HG02763 (cell line): ENCODE data around the gene NIN.
"Not testable (repeated sequence)": the region's sequence is repeated elsewhere in the genome, so short reads cannot be mapped to it uniquely, and the experiment has no call there.

Source experiments
- ATAC-seq: cut with Tn5 transposase; IDR thresholded peaks from one replicate; pipeline ENCODE4 v1.9.1; 2021; ENCODE audit warnings: mild to moderate bottlenecking, moderate library complexity; ENCODE audit not compliant: unreplicated experiment

Gene NIN

DNA sequence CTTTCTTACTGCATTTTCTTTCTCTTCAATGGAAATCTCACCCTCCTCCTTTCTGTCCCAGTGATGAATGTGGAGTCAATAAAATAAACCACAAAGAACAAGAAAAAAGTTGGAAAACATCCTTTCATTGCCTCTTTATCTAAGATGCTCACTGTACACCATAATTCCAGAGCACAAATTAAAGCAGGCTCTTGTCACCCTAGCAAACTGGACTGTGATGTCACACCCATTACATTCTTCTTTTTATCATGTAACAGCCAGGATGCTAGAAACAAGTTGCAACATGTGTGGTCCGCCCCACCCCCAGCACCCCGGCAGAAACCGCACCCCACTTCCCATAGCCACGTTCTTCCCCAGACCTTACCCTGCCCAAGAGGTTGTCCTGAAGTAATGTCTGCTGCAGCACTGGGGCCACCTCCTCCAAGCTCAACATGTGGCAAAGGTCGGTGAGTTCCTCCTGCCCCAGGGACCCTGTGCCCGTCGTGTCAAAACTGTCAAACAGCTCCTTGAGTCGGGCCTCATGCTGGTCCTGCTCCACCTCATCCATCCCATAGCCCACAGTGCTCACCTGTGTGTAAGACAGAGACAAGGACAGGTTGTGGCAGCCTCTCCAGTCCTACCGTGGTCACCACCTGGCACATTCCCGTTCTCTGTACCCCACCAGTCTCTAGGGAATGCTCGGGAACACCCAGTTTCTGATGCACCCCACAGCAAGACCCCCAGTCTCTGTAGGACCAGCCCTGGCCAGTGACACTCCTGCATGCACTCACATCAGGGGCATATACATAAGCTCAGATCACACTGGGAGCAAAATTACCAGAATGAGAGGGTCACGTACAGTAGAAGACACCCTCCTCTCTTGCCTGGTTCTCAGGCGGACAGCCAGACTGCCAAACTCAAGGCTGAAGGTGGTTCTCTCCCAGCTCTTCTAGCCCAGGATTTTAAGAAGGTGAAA, 9.2 kb downstream of the NIN start:
- ATAC-seq = no peak

DNA sequence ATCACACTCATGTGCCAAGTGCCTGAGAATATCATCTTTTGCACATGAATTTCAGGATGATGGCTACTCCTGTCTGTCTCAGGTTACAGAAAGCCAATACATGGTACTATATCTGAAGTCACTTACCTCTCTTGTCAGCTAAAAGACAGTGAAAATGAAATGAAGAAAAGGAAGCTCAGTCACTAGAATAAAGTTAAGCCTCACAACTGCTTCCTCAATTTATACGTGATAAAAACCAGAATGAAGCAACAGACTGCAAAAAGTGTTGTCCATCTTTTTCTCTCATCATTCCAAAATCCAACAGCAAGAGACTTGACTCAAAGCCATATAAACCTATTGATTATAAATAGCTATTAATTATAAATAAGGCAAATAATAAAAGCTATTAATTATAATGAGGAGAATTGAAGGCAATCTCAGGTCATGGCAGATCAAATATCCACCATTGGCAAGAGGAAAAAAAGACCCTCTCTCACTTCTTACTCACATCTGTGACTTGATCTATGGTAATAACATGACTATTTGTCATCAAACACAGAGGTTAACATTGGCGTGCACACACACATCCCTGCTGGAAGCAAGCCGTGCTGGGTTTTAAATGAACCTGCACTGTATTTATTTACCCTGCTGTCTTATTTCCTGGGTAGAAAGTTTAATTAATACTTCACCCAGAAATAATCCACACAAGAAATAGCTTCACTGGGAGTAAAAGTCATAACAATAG, 10.0 kb downstream of the NIN start:
- no peak for ATAC-seq

DNA sequence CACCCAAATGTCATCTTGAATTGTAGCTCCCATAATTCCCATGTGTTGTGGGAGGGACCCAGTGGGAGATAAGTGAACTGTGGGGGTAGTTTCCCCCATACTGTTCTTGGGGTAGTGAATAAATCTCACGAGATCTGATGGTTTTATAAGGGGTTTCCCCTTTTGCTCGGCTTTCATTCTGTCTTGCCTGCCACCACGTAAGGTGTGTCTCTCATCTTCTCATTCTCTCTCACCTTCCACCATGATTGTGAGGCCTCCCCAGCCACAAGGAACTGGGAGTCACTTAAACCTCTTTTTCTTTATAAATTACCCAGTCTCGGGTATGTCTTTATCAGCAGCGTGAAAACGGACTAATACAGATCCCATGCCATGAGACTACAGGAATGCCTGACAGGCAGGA, 11.7 kb downstream of the NIN start:
- ATAC-seq = not testable (repeated sequence)

DNA sequence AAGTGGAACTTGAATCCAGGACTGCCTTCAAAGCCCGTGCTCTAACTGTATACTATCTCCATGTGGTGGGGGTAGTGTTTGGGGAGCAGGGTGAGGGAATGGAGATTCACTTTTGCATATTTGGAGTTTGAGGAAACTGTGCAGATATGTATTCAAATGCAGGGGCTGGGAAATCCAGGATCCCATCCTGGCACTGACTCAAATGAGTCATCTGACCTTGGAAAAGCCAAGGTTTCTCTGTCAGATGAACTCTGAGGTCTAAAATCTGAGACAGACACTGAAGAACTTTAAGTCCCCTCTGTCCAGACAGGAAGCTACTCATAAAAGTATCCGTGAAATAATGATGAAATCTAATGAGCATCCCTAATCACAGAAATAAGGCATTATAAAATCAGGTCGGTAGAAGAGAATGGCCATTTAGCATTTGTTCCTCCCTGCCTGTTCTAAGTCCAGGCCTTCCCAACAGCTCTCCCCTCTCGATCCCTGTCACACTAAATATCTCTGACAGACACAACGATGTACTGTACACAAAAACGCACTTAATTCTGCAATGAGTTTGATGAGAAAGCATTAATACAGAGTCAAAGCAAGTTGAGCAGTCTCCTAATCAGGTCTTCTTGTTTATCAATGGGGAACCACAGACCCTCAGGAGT, 14.4 kb downstream of the NIN start:
- no peak for ATAC-seq

DNA sequence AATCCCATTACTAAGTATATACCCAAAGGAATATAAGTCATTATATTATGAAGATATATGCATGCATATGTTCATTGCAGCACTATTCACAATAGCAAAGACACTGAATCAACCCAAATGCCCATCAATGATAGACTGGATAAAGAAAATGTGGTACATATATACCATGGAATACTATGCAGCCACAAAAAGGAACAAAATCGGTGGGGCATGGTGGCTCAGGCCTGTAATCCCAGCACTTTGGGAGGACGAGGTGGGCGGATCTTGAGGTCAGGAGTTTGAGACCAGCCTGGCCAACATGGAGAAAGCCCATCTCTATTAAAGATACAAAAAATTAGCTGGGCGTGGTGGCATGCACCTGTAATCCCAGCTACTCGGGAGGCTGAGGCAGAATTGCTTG, 15.4 kb downstream of the NIN start:
- not testable (repeated sequence) for ATAC-seq

DNA sequence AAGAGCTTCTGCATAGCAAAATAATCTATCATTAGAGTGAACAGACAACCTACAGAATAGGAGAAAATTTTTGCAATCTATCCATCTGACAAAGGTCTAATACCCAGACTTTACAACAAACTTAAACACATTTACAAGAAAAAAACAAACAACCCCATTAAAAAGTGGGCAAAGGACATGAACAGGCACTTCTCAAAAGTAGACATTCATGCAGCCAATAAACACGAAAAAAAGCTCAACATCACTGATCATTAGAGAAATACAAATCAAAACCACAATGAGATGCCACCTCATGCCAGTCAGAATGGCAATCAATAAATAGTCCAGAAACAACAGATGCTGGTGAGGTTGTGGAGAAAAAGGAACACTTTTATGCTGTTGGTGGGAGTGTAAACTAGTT, 15.9 kb downstream of the NIN start:
- not testable (repeated sequence) for ATAC-seq

DNA sequence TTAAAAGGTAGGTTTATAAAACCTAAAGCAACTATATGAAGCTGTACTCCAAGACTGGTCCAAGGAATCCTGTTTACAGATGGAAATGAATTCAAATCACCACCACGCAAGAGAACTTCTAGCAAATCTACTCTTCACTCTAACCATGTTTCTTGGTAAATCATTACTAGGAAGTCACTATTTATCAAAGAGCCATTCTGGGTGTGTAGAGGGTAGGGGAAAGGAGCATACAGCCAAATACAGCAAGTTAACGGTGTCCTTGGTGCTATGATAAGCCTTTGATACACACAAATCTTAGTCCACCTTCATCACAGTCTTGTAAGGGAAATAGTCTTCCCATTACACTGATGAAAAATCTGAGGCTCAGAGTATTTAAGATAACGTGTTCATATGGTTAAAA, 16.8 kb downstream of the NIN start:
- no peak for ATAC-seq

DNA sequence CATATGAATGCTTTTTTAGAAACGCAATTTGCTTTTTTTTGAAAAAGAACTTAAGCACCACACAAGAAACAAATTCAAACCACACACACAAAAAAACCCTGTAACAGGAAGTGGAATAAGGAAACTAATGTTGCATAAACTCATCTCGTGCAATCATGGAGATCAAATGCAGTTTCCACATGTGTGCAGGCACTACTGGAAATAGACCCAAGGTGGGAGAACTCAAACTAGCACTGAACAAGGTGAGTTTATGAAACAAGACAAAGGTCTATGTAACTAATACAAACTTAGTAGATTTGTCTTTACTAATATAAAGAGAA, 17.5 kb downstream of the NIN start:
- ATAC-seq = peak; percentile 60

DNA sequence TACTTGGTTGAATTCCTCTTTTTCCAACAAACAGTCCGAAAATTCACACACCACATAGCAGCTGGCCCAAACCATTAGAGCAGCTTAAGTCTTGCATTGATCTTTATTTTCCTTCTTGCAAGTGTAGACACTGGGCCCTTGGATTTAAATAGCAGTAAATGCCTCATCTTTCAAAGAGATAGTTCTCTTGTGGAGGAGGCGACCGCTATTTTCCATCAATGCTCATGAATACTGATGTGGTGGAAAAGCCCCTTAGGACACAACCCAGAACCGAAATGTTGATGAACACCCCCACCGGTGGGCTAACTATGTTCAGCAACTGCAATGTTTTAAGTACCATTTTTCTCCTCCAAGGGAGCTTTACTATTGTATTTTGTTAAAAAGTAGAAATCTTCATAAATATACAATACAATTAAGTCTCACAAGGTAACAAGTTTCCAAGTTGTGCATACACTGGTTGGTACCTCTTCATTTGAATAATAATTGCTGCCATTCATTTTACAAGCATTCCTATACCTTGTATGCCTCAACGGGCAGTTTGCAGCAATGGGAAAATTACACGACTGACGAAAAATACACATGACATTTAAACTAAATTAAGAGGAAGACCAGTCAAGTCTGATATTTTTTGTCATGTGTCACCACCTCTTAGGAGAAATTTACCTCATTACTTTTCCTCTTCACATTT, 18.0 kb downstream of the NIN start:
- no peak for ATAC-seq

DNA sequence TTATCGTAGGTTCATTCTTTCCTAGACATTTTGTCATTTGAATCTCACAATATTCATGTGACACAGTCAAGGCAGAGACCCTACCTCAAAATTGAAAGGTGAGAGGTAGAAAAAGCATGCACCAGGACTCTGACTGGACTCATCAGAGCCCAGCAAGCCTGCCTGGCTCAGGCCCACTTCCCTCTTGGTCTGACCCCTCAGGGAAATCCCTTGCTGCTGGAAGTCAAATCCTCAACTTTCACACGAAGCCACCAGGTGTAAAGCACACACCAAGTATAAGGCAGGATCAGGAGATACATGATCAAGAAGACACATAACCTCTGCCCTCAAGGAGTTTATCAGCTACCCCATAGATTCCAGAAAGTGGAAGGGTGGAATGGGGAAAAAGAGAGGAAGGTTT, 18.8 kb downstream of the NIN start:
- ATAC-seq = no peak

DNA sequence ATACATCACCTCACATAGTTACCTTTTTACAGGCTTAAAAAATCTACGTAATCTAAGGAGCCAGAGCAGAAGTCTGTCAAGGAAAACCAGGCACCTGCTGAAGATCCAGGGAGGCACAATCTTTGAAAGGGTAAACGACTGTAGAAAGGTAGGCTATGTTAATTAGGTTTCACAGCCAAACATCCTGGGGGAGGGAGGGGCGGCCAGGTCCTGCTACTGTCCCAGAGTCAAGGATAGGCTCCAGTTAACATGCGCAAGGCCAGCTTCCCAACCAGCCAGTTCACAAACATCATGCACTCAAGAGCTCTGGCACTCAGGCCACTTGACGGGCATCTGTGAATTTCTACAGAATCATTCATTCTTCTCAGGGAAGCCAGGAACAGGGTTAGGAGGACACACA, 22.9 kb downstream of the NIN start:
- ATAC-seq = no peak

DNA sequence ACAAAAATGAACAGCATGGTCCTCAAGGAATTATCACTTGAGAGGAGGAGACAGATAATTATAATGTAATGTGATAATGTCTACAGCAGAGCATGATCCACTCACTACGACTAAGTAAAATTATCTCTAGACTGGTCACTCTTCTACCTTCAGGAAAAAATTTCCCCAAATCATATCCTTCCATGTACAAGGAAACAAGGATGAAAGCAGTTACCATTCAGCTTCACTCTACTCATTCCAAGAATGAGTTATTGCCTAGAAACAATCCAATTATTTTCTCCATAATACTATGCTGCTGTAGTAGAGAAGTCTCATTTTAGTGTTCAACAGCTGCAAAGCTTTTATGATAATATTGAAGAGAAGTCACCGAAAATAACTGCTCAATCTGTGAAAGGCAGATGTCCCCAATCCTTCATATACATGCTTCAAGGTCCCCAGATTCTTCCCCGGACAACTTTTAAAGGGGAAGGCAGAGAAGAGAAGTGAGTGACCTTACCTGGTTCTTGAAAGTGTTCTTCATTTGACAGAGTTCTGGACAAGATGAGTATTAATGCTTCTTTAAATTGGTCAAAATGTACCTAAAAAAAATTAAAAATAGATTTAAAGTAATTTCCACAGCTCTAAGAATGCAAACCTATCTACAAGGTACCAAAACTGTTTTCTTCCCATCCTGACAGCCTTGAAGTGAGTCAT, 24.6 kb downstream of the NIN start:
- ATAC-seq = no peak

DNA sequence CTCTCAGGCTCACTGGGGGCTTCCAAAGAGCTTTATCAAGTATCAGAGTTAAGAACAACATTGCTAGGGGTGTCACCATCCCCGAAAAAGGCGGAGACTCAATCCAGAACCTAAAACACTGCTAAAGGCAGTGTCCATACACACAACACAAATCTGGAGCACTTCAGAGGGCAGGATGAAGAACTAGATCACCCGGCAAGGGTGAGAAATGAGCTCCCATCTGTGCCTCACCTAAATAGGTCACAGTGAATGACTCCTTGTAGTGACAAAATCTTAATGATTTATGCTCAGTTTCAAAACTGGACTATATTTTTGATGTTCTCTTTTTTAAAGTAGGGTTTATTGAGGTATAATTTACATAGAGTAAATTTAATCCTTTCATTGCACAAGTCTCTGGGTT, 25.6 kb downstream of the NIN start:
- no peak for ATAC-seq

DNA sequence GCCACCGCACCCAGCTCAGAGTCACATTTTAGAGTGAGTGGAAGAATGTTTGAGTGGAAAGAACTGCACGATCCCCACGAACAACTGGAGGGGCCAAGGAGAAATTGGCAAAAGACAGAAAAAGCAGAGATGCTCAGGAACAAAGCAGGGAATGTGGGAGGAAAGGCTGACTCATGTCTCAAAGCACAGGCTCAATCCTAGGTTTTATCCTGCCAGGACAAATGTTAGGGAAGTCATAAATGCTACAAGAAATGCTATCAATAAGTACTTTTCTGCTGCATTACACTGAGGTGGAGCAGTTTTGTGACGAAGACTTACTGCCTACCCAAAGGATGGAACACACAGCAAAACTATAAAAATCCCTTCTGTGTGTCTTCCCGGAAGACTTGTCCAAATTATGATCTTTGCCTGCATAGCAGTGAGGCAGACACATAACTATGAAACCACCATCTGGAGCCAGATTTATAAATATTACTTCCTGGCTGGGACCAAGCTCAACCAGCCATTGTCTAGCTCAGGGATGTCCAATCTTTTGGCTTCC, 26.7 kb downstream of the NIN start:
- no peak for ATAC-seq

DNA sequence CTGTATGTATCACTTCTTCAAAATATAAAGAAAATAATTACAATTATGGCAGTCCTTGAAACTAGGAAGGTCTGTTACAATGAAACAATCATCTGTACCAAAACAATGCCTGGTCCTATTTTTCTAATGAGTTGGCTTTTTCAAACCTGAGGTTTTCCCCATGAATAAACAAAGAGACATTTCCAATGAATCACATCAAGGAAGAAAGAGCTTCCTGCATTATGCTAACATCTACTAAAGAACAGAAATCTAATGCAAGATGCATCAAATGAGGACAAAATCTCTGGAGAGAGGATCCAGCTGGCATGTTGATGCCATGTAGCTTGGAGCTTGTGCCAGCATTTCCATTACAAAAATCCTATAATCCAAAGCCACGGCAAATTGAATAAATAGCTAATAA, 29.3 kb downstream of the NIN start:
- ATAC-seq = no peak

DNA sequence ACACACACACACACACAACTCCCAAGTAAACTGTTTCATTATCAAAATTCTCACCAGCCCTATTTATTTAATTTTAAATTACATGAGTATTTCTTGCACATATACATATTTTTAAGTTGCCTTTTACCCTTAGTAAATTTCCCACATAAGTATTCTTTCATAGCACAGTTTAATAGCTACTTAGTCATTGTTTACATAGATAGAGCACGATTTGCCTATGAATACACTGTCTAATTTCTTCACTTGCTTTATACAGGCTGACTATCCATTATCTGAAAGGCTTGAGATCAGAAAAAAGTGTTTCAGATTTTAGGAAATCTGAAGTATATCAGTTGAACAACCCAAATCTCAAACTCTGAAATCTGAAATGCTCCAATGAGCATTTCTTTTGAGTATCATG, 30.9 kb downstream of the NIN start:
- ATAC-seq = no peak

DNA sequence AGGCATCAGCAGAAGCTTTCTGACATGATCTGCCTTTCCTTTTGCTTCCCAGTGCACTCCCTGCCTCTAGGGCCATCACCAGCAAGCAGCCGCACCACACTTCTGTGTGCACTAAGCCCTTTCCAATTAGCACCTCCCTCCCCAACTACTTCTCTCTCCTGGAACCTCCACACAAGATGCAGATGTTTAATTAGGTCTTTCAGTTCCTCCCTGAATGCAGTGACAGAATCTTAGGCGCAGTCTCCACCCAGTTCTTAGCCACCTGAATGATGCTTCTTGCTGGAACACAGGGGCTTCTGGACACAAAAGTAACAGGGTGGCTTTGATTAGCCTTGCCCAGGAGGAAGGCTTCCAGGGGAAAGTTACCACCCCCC, 32.9 kb downstream of the NIN start:
- peak; percentile 77 for ATAC-seq

DNA sequence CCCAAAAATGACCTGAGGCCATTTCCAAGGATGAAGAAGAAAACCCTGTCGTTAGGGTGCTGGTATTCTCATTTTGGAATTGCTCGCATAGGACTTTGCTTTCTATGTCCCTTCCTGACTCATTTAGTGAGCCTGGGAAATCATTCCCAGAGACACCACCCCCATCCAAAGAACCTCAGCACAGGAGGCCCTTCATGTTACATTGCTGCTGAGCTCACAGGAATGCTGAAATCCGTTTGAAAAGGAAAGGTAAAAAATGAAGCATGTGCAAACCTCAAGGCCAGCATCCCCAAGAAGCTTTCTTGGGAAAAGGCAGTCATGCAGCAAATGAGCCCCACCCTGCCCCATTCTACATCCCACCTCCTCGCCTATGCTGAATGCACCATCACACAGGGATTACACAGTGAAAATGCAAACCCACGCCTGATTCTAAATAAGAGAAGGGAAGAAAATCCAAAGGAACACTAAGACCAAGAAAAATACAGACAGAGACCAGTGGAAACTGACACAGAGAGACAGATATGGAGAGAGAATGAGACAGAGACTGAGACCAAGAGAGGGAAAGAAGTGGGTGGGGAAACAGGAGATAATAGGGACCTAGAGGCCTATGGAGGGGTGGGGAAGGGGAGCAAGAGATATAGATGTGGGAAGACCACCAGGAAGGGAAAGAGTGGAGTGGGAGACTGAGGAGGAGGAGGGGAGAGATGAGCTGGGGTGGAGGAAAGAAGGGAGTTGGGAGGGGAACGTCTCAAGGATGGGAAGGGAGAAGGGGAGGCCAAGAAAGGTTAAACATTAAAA, 33.5 kb downstream of the NIN start:
- no peak for ATAC-seq

DNA sequence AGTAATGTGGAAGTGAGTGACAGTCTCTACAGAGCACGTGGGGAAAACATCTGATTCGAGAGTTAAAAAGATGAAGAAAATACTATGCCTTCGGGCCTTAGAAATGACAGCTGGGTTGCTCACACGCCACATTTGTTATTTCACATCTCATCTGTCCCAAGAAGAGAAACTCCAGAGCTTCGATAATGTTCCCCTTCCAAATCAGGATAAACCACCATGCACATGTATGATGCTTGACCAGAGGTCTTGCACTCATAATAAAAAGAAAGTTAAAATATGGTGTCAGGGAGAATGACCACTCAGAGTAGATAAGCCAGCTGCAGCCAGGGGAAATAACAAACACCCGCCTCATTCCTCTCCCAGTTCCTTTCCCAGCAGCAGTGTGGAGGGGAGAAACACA, 34.6 kb downstream of the NIN start:
- ATAC-seq = no peak

DNA sequence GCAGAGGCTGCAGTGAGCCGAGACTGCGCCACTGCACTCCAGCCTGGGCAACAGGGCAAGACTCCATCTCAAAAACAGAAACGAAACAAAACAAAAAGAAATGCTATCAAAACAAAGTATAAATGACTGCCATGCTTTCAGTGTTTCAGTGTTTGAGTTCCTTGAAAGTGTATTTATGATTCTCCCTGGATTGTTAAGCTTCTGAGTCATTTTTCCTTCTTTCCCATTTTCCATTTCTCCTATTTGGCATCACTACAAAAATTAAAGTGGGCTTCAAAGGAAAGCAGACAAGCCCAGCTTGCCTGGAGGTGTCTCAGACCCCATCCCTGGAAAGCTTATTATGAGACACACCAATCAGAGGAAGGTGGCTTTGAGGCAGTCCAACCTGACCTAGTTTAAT, 35.1 kb downstream of the NIN start:
- ATAC-seq = no peak
